ENCODE data around the gene SSX5.
"Not testable (repeated sequence)": the region's sequence is repeated elsewhere in the genome, so short reads cannot be mapped to it uniquely, and the experiment has no call there.

The SSX5 gene

GRCh38 chrX:48196745-48197201 is at the start of gene SSX5:
TSS of gene SSX5 (minus strand) at chrX:48196795. CDS start at chrX:48195358, 1,437 bp downstream.
- no peaks in the 10 kb centered on the region for H3K79me2 ChIP-seq (ENCODE audit: control insufficient read depth, insufficient read depth, low read length, unreplicated experiment)
- no peaks in the 10 kb centered on the region for H3K4me1 ChIP-seq (ENCODE audit: control insufficient read depth, insufficient read depth, low read length, unreplicated experiment)
- H3K4me3 ChIP-seq (ENCODE audit: low read depth, low read length), result no peak within 1 kb of the TSS
- H2AFZ ChIP-seq (ENCODE audit: low read length, unreplicated experiment), result no peak within 1 kb of the TSS
- no peaks in the 10 kb centered on the region for H3K36me3 ChIP-seq (ENCODE audit: insufficient read depth, low read length)
- H3K27ac ChIP-seq (ENCODE audit: low read depth, low read length), result no peak within 1 kb of the TSS
- H3K27me3 ChIP-seq (ENCODE audit: insufficient read depth, low read length), result no peaks in the 10 kb centered on the region

GRCh38 chrX:48224196-48224595 is 27.6 kb upstream of the SSX5 start:
- not testable (repeated sequence) for H3K27me3 ChIP-seq (ENCODE audit: insufficient read depth, low read length); H3K4me1 ChIP-seq (ENCODE audit: control insufficient read depth, insufficient read depth, low read length, unreplicated experiment); H3K36me3 ChIP-seq (ENCODE audit: insufficient read depth, low read length); H2AFZ ChIP-seq (ENCODE audit: low read length, unreplicated experiment); H3K27ac ChIP-seq (ENCODE audit: low read depth, low read length); H3K4me3 ChIP-seq (ENCODE audit: low read depth, low read length); H3K79me2 ChIP-seq (ENCODE audit: control insufficient read depth, insufficient read depth, low read length, unreplicated experiment)

- H3K4me3 ChIP-seq (ENCODE audit: low read depth, low read length); H2AFZ ChIP-seq (ENCODE audit: low read length, unreplicated experiment); H3K79me2 ChIP-seq (ENCODE audit: control insufficient read depth, insufficient read depth, low read length, unreplicated experiment): not testable (repeated sequence)
Observed at GRCh38 chrX:48214341-48214740, 17.7 kb upstream of the SSX5 start.

GRCh38 chrX:48190024-48190423 is 6.6 kb downstream of the SSX5 start:
- not testable (repeated sequence) for H3K27me3 ChIP-seq (ENCODE audit: insufficient read depth, low read length)

More at GRCh38 chrX:48214341-48214740, 17.7 kb upstream of the SSX5 start:
- not testable (repeated sequence) for H3K27ac ChIP-seq (ENCODE audit: low read depth, low read length); H3K36me3 ChIP-seq (ENCODE audit: insufficient read depth, low read length); H3K4me1 ChIP-seq (ENCODE audit: control insufficient read depth, insufficient read depth, low read length, unreplicated experiment); H3K27me3 ChIP-seq (ENCODE audit: insufficient read depth, low read length)

GRCh38 chrX:48181882-48182281 is 14.7 kb downstream of the SSX5 start:
- H3K79me2 ChIP-seq (ENCODE audit: control insufficient read depth, insufficient read depth, low read length, unreplicated experiment); H2AFZ ChIP-seq (ENCODE audit: low read length, unreplicated experiment); H3K4me1 ChIP-seq (ENCODE audit: control insufficient read depth, insufficient read depth, low read length, unreplicated experiment); H3K36me3 ChIP-seq (ENCODE audit: insufficient read depth, low read length); H3K27me3 ChIP-seq (ENCODE audit: insufficient read depth, low read length); H3K4me3 ChIP-seq (ENCODE audit: low read depth, low read length); H3K27ac ChIP-seq (ENCODE audit: low read depth, low read length): not testable (repeated sequence)

More at GRCh38 chrX:48190024-48190423, 6.6 kb downstream of the SSX5 start:
- not testable (repeated sequence) for H3K4me3 ChIP-seq (ENCODE audit: low read depth, low read length); H3K27ac ChIP-seq (ENCODE audit: low read depth, low read length); H3K4me1 ChIP-seq (ENCODE audit: control insufficient read depth, insufficient read depth, low read length, unreplicated experiment); H2AFZ ChIP-seq (ENCODE audit: low read length, unreplicated experiment); H3K79me2 ChIP-seq (ENCODE audit: control insufficient read depth, insufficient read depth, low read length, unreplicated experiment); H3K36me3 ChIP-seq (ENCODE audit: insufficient read depth, low read length)

GRCh38 chrX:48180811-48181210 is 15.8 kb downstream of the SSX5 start:
- Histone ChIP-seq H3K4me1 (ENCODE audit: control insufficient read depth, insufficient read depth, low read length, unreplicated experiment) (no peaks in the 10 kb centered on the region), H3K36me3 (ENCODE audit: insufficient read depth, low read length) (no peaks in the 10 kb centered on the region), H3K4me3 (ENCODE audit: low read depth, low read length) (no peak overlapping the region), H3K27me3 (ENCODE audit: insufficient read depth, low read length) (no peaks in the 10 kb centered on the region), H3K79me2 (ENCODE audit: control insufficient read depth, insufficient read depth, low read length, unreplicated experiment) (no peaks in the 10 kb centered on the region), H3K27ac (ENCODE audit: low read depth, low read length) (no peak overlapping the region), H2AFZ (ENCODE audit: low read length, unreplicated experiment) (no peak overlapping the region)

- H3K4me3 ChIP-seq (ENCODE audit: low read depth, low read length), result no peak overlapping the region
- H3K27me3 ChIP-seq (ENCODE audit: insufficient read depth, low read length), result no peaks in the 10 kb centered on the region
- no peak overlapping the region for H2AFZ ChIP-seq (ENCODE audit: low read length, unreplicated experiment)
- H3K4me1 ChIP-seq (ENCODE audit: control insufficient read depth, insufficient read depth, low read length, unreplicated experiment), result no peaks in the 10 kb centered on the region
- no peaks in the 10 kb centered on the region for H3K79me2 ChIP-seq (ENCODE audit: control insufficient read depth, insufficient read depth, low read length, unreplicated experiment)
- no peaks in the 10 kb centered on the region for H3K36me3 ChIP-seq (ENCODE audit: insufficient read depth, low read length)
- no peak overlapping the region for H3K27ac ChIP-seq (ENCODE audit: low read depth, low read length)
Observed at GRCh38 chrX:48179691-48180090, 16.9 kb downstream of the SSX5 start.

GRCh38 chrX:48166322-48166721 is 30.3 kb downstream of the SSX5 start:
- not testable (repeated sequence) for H3K36me3 ChIP-seq (ENCODE audit: insufficient read depth, low read length); H2AFZ ChIP-seq (ENCODE audit: low read length, unreplicated experiment); H3K79me2 ChIP-seq (ENCODE audit: control insufficient read depth, insufficient read depth, low read length, unreplicated experiment); H3K27ac ChIP-seq (ENCODE audit: low read depth, low read length); H3K27me3 ChIP-seq (ENCODE audit: insufficient read depth, low read length); H3K4me1 ChIP-seq (ENCODE audit: control insufficient read depth, insufficient read depth, low read length, unreplicated experiment); H3K4me3 ChIP-seq (ENCODE audit: low read depth, low read length)

GRCh38 chrX:48165241-48165640 is 31.4 kb downstream of the SSX5 start:
- Histone ChIP-seq H3K4me1 (ENCODE audit: control insufficient read depth, insufficient read depth, low read length, unreplicated experiment) (no peaks in the 10 kb centered on the region), H3K79me2 (ENCODE audit: control insufficient read depth, insufficient read depth, low read length, unreplicated experiment) (no peaks in the 10 kb centered on the region), H3K27me3 (ENCODE audit: insufficient read depth, low read length) (0 out of 2 replicates have a peak, but pooled peaks cover 4% of the 10 kb centered on the region), H2AFZ (ENCODE audit: low read length, unreplicated experiment) (no peak overlapping the region), H3K4me3 (ENCODE audit: low read depth, low read length) (no peak overlapping the region), H3K27ac (ENCODE audit: low read depth, low read length) (no peak overlapping the region), H3K36me3 (ENCODE audit: insufficient read depth, low read length) (no peaks in the 10 kb centered on the region)

- no peaks in the 10 kb centered on the region for H3K4me1 ChIP-seq (ENCODE audit: control insufficient read depth, insufficient read depth, low read length, unreplicated experiment)
- H3K4me3 ChIP-seq (ENCODE audit: low read depth, low read length), result no peak overlapping the region
- no peaks in the 10 kb centered on the region for H3K36me3 ChIP-seq (ENCODE audit: insufficient read depth, low read length)
- no peak overlapping the region for H2AFZ ChIP-seq (ENCODE audit: low read length, unreplicated experiment)
- H3K27ac ChIP-seq (ENCODE audit: low read depth, low read length), result no peak overlapping the region
- H3K79me2 ChIP-seq (ENCODE audit: control insufficient read depth, insufficient read depth, low read length, unreplicated experiment), result no peaks in the 10 kb centered on the region
- H3K27me3 ChIP-seq (ENCODE audit: insufficient read depth, low read length), result no peaks in the 10 kb centered on the region
Observed at GRCh38 chrX:48156014-48156413, 40.6 kb downstream of the SSX5 start.

GRCh38 chrX:48154796-48155195 is 41.8 kb downstream of the SSX5 start:
- no peak overlapping the region for H2AFZ ChIP-seq (ENCODE audit: low read length, unreplicated experiment)
- no peak overlapping the region for H3K27ac ChIP-seq (ENCODE audit: low read depth, low read length)
- no peak overlapping the region for H3K4me3 ChIP-seq (ENCODE audit: low read depth, low read length)
- no peaks in the 10 kb centered on the region for H3K79me2 ChIP-seq (ENCODE audit: control insufficient read depth, insufficient read depth, low read length, unreplicated experiment)
- H3K4me1 ChIP-seq (ENCODE audit: control insufficient read depth, insufficient read depth, low read length, unreplicated experiment), result no peaks in the 10 kb centered on the region
- no peaks in the 10 kb centered on the region for H3K27me3 ChIP-seq (ENCODE audit: insufficient read depth, low read length)
- no peaks in the 10 kb centered on the region for H3K36me3 ChIP-seq (ENCODE audit: insufficient read depth, low read length)
